ENCODE data around the gene LRRC27.

Gene LRRC27

DNA sequence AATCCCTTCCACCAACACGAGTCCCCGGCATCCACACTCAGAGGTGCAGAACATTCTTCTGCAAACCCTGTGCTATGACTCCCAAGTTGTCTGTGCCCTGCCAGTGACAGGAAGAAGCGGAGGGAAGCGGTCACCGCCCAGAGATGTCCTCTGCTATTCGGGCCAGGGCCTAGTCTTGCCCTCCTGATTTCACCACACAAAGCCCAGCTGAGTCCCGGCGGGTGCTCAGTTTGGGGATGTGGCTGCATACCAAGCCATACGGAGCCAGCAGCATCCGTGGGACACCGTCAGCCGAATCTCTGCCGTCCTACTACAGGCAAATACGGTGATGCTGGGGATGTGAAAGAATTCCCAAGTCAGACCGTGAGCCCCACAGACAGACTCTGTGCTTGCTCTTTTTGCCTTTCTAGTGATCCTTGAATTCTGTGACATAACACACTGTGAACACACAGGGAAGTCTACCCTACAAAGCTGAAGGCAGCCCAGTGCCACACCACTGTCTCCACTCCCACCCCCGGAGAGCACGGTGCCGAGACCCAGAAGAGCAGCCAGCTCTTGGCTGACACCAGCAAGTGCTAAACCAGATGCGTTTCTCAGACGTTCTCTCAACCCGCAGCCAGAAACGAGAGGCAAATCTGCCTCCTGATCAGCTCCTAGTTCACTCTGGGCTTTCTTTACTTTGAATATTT lies 26.2 kb upstream of the LRRC27 start:
- Histone ChIP-seq H3K79me1 (replicated peaks; ENCODE audit: low read length, poor library complexity, severe bottlenecking) (peaks cover 24% of the 10 kb centered on the region), H2BK12ac (ENCODE audit: low read length in 2 of 2) (no peak overlapping the region), H3K36me3 (ENCODE audit: control insufficient read depth in 1 of 2, insufficient read depth in 2 of 2, low read depth in 1 of 2, low read length in 2 of 2) (peaks cover 0 to 3% of the 10 kb centered on the region in 2 experiments), H3K23ac (ENCODE audit: low read length in 2 of 2) (no peak overlapping the region), H3K4me3 (ENCODE audit: insufficient read depth in 1 of 2, low read depth in 1 of 2, low read length in 2 of 2) (no peak overlapping the region), H3K27ac (ENCODE audit: low read length, poor library complexity, severe bottlenecking) (no peak overlapping the region), H4K8ac (ENCODE audit: low read length) (no peak overlapping the region), H4K91ac (ENCODE audit: low read length) (no peak overlapping the region), H2BK120ac (ENCODE audit: low read depth, low read length) (no peak overlapping the region), H3K14ac (ENCODE audit: low read length in 2 of 2) (no peak overlapping the region), H3K4me1 (ENCODE audit: control insufficient read depth, insufficient read depth, low read depth, low read length) (peaks cover 15% of the 10 kb centered on the region), H2AFZ (ENCODE audit: low read depth, low read length) (no peak overlapping the region), H2BK5ac (ENCODE audit: low read depth, low read length, poor library complexity, severe bottlenecking) (no peak overlapping the region), H3K4ac (ENCODE audit: low read depth in 1 of 2, low read length in 2 of 2) (no peak overlapping the region), H2AK5ac (ENCODE audit: low read length, severe bottlenecking) (no peak overlapping the region), H3K9me3 (ENCODE audit: control insufficient read depth, low read length) (no peaks in the 10 kb centered on the region), H3K18ac (ENCODE audit: low read depth in 1 of 2, low read length in 2 of 2) (no peak overlapping the region), H3K9ac (ENCODE audit: low read length) (no peak overlapping the region), H2BK15ac (ENCODE audit: low read depth, poor library complexity, severe bottlenecking) (no peak overlapping the region), H3K4me2 (ENCODE audit: low read length, poor library complexity, severe bottlenecking) (no peak overlapping the region), H3K27me3 (ENCODE audit: control insufficient read depth in 1 of 2, insufficient read depth in 1 of 2, low read length in 2 of 2) (peaks cover 0 to 22% of the 10 kb centered on the region in 2 experiments)
- 92% methylated on average over 22 of the region's 22 CpGs for WGBS
- no peak for DNase-seq

DNA sequence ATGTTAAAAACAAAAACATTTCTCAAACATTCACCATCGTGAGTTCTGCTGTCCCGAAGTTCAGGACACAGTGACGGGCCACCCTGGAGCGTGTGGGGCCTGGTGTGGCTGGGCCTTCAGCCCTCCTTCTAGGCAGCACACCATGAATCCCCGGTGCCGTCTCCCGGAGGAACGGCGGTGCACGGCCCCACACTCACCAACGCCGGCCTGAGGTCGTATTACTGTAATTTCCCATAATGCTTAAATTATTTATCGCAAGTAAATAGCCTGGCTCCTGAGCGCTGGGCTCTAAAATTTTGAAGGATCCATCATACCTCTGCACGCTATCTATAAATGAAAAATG lies 25.7 kb upstream of the LRRC27 start:
- H4K8ac ChIP-seq (ENCODE audit: low read length), result no peak overlapping the region
- no peak overlapping the region for H2BK15ac ChIP-seq (ENCODE audit: low read depth, poor library complexity, severe bottlenecking)
- peaks cover 15% of the 10 kb centered on the region for H3K4me1 ChIP-seq (ENCODE audit: control insufficient read depth, insufficient read depth, low read depth, low read length)
- no peak overlapping the region for H3K14ac ChIP-seq (ENCODE audit: low read length in 2 of 2)
- DNase-seq, result no peak
- no peak overlapping the region for H3K18ac ChIP-seq (ENCODE audit: low read depth in 1 of 2, low read length in 2 of 2)
- no peak overlapping the region for H3K4ac ChIP-seq (ENCODE audit: low read depth in 1 of 2, low read length in 2 of 2)
- H3K79me1 ChIP-seq (replicated peaks; ENCODE audit: low read length, poor library complexity, severe bottlenecking), result peaks cover 23% of the 10 kb centered on the region
- no peak overlapping the region for H2AK5ac ChIP-seq (ENCODE audit: low read length, severe bottlenecking)
- no peak overlapping the region for H3K27ac ChIP-seq (ENCODE audit: low read length, poor library complexity, severe bottlenecking)
- H2BK5ac ChIP-seq (ENCODE audit: low read depth, low read length, poor library complexity, severe bottlenecking), result no peak overlapping the region
- 95% methylated on average over 13 of the region's 16 CpGs for WGBS
- H3K4me2 ChIP-seq (ENCODE audit: low read length, poor library complexity, severe bottlenecking), result no peak overlapping the region
- H3K27me3 ChIP-seq (ENCODE audit: control insufficient read depth in 1 of 2, insufficient read depth in 1 of 2, low read length in 2 of 2), result peaks cover 0 to 22% of the 10 kb centered on the region in 2 experiments
- no peak overlapping the region for H3K9ac ChIP-seq (ENCODE audit: low read length)
- H3K23ac ChIP-seq (ENCODE audit: low read length in 2 of 2), result no peak overlapping the region
- no peak overlapping the region for H2BK12ac ChIP-seq (ENCODE audit: low read length in 2 of 2)
- peak overlapping the region in 1 of 2 experiments; percentile 75 for H3K4me3 ChIP-seq (ENCODE audit: insufficient read depth in 1 of 2, low read depth in 1 of 2, low read length in 2 of 2)
- no peak overlapping the region for H2BK120ac ChIP-seq (ENCODE audit: low read depth, low read length)
- no peak overlapping the region for H4K91ac ChIP-seq (ENCODE audit: low read length)
- H3K9me3 ChIP-seq (ENCODE audit: control insufficient read depth, low read length), result no peaks in the 10 kb centered on the region
- H3K36me3 ChIP-seq (ENCODE audit: control insufficient read depth in 1 of 2, insufficient read depth in 2 of 2, low read depth in 1 of 2, low read length in 2 of 2), result peaks cover 0 to 3% of the 10 kb centered on the region in 2 experiments
- no peak overlapping the region for H2AFZ ChIP-seq (ENCODE audit: low read depth, low read length)

DNA sequence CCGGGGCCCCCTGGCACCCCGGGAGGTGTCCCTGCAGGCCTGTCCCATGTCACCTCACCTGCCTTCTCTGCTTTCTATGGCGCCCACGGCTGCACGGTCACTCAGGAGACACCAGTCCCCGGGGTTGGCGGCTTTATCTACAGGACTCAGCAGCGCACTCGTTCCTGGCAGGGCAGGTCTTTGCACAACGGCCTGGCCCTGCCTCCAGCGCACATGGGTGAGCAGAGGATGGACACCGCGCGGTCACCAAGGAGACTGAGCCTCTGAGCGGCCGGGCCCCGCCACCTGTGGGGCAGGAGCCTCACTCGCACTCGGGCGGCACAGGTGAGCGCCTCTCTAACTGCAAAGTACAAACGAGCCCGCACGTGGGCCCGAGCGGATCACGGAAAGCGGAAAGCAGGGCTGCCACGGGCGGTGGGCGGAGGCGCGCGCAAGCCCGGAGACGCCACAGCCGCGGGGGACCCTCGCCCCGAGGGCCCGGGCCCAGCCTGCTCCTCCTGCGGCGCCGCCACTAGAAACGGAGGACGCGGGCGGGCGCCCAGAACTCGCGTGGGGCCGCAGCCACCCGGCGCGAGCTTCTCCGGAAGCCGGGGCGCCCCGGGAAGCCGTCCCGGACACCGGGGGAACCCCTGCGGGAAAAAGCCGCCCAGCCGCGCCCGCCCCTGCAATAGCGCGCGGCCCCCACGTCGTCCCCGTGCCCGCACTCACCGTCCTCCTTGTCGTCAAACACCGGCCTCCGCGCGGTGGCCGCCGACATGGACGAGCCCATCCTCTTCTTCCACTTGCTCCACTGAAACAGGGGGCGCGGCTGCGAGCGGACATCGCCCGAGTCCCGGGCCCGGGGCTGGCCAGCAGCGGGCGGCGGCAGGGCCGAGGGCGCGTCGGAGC lies 24.9 kb upstream of the LRRC27 start:
- Histone ChIP-seq H4K8ac (ENCODE audit: low read length) (no peak overlapping the region), H2BK15ac (ENCODE audit: low read depth, poor library complexity, severe bottlenecking) (no peak overlapping the region), H3K36me3 (ENCODE audit: control insufficient read depth in 1 of 2, insufficient read depth in 2 of 2, low read depth in 1 of 2, low read length in 2 of 2) (peaks cover 0 to 3% of the 10 kb centered on the region in 2 experiments), H2AK5ac (ENCODE audit: low read length, severe bottlenecking) (no peak overlapping the region), H3K18ac (ENCODE audit: low read depth in 1 of 2, low read length in 2 of 2) (peak overlapping the region; percentile 14 to 69), H4K91ac (ENCODE audit: low read length) (no peak overlapping the region), H2AFZ (ENCODE audit: low read depth, low read length) (no peak overlapping the region), H3K9me3 (ENCODE audit: control insufficient read depth, low read length) (no peaks in the 10 kb centered on the region), H3K14ac (ENCODE audit: low read length in 2 of 2) (peak overlapping the region in 1 of 2 experiments; percentile 28), H3K9ac (ENCODE audit: low read length) (peak overlapping the region; percentile 45), H2BK12ac (ENCODE audit: low read length in 2 of 2) (no peak overlapping the region), H3K27me3 (ENCODE audit: control insufficient read depth in 1 of 2, insufficient read depth in 1 of 2, low read length in 2 of 2) (peaks cover 0 to 22% of the 10 kb centered on the region in 2 experiments), H2BK120ac (ENCODE audit: low read depth, low read length) (no peak overlapping the region), H3K4ac (ENCODE audit: low read depth in 1 of 2, low read length in 2 of 2) (no peak overlapping the region), H3K27ac (ENCODE audit: low read length, poor library complexity, severe bottlenecking) (no peak overlapping the region), H3K79me1 (replicated peaks; ENCODE audit: low read length, poor library complexity, severe bottlenecking) (peaks cover 16% of the 10 kb centered on the region), H3K4me3 (ENCODE audit: insufficient read depth in 1 of 2, low read depth in 1 of 2, low read length in 2 of 2) (peak overlapping the region; percentile 66 to 75), H3K4me2 (ENCODE audit: low read length, poor library complexity, severe bottlenecking) (peak overlapping the region; percentile 82), H3K4me1 (ENCODE audit: control insufficient read depth, insufficient read depth, low read depth, low read length) (peaks cover 15% of the 10 kb centered on the region), H2BK5ac (ENCODE audit: low read depth, low read length, poor library complexity, severe bottlenecking) (no peak overlapping the region), H3K23ac (ENCODE audit: low read length in 2 of 2) (no peak overlapping the region)
- 9% methylated on average over 75 of the region's 98 CpGs for WGBS
- peak; percentile 44 for DNase-seq

Measured in mesenchymal stem cell (in vitro differentiated cells and primary cell).